HG03280 (cell line): ENCODE measurements around the gene SNX9.
"Not testable (repeated sequence)": the region's sequence is repeated elsewhere in the genome, so short reads cannot be mapped to it uniquely, and the experiment has no call there.

ENCODE experiments used
- ATAC-seq: cut with Tn5 transposase; IDR thresholded peaks from one replicate; pipeline ENCODE4 v1.9.1; 2021; ENCODE audit warnings: mild to moderate bottlenecking, moderate library complexity; ENCODE audit not compliant: unreplicated experiment

The SNX9 gene

DNA sequence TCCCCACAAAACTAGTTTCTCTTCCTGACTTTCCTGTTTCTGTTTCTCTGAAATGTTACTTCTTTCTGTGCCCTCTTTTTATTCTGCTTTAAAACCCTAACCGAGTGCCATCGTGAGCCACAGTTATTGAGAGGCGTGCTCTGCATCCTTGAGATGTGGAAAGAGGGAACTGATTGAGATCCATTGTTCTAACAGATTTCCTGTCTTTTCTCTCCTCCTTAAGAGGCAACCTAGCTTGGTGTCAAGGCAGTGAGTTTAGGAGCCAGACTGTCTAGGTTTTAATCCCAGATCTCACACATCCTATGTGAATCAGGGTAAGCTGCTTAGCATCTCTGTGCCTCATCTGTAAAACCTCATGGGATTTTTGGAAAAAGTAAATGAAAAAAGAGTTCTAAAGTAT is 57.5 kb downstream of the SNX9 start:
- no peak for ATAC-seq

DNA sequence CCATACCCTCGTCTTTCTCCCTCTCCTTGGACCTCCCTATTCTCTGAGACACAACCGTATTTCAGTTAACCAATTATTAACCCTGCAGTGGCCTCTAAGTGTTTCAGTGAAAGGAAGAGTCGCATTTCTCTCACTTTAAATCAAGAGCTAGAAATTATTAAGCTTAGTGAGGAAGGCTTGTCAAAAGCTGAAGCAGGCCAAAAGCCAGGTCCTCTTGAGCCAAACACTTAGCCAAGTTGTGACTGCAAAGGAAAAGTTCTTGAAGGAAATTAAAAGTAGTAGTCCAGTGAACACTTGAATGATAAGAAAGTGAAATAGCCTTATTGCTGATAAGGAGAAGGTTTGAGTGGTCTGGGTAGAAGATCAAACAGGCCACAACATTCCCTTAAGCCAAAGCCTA is 58.3 kb downstream of the SNX9 start:
- ATAC-seq, result no peak

DNA sequence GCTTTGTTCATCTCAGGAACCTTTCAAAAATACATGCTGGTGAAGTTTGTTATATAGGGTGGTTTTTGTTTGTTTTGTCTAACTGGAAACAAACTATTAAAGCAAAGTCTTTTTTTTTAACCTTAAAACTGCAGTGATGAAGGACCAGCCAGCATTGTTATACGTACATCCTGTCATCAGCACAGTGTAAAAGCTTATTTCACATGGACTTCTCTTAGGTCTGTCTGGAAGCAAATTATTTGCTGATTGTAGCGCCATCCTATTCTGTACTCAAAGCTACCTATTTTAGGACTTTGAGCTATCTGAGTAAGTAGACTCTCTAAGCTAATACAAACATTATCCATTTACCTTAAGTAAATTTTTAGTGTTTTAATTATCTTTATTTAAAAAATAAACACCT is 61.7 kb downstream of the SNX9 start:
- ATAC-seq, result no peak

DNA sequence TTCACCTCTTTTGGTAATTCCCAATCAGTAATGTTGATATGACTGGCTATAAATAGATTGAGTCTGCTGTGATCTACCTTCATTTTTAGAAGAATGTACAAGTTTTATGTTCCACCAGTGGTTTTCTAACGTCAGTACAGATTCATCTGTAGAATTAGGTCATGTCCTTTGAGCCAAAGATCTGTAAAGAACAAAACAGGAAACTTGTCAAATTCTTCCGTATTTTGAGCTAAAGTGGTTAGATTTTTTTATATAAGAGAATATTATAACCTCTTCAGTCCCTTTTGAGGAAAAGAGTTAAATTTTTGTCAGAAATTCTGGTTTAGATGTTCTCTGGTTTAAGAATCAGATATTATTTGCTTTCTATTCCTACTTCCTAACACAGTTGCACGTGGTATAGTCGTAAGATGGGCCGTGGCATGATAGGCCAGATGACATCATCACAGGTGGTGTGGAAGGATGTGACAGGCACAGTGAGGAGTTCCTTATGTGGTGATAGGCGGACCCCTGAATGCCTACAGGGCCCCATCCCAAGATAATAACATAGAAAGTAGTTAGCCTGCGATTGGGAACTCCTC is 62.3 kb downstream of the SNX9 start:
- no peak for ATAC-seq

DNA sequence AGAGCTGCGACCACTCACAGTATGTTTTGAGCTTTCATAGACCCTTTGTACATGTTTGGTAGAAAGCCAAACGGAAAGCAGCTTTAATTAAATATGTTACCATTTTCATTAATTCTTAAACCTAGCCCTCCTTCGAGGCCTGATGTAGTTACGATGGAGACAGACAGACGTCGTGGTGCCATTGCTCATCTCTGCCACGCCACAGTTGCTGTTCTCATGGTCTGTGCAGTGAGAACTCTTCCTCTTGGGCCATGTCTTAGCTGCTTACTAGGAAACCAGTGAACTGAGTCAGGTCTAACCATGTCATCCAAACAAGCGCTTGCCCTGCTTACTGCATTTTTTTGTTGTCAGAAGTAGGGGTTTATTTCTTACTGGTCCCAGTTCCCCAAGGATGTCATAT is 62.8 kb downstream of the SNX9 start:
- ATAC-seq, result no peak

DNA sequence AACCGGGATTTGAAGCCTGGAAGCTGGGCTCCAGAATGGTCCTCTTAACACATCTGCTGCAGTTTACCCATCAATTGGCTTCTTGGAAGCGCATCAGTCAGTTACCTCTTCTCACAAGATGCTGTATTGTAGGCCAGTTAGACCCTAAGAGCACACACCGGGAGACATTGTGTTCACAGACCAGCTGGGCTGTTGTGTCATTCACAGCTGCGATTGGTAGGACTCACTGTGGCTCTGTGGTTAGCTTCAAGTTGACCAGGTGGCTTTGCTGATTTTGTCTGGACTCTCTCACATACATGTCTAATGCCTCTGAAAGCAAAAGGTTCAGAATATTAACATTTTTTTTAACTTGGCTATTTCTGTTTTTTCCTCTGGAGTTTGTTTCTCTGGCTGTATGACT is 64.8 kb downstream of the SNX9 start:
- peak; percentile 61 for ATAC-seq

DNA sequence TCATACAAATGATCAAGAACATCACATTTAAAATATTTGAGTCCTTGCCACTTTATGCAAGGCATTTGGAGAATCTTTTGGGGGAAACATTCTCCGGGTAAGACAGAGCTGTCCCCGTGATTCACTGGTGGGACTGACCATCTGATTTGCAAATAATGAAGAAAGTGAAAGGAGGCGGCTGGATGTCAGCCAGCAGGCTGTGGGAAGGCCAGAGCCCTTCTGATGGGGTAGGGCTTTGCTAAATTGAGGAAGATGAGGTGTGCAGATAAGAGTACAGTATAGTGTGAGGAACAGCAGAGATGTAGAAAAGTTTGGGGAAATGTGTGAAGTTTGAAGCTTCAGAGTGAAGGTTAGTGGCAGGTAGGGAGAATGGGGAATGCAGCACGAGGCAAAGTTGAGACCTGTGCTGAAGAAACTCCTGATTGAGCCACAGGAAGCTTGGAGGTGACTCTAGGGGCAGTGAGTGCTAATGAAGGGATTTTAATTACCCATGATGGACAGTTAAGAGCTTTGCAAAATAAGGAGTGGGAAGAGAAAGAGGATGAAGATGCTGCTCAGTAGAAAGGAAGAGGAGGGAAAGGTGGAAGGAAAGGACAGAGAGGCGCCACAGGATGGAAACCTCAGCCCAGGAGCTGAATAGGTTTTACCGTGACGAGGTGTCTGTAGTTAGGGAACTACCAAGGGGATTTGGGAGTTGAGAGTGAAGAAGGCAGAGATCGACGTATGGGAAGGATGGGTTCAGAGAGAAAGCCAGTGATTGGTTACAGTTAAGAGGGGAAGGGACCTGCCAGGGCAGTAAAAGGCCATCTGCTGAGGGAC is 68.7 kb downstream of the SNX9 start:
- no peak for ATAC-seq

DNA sequence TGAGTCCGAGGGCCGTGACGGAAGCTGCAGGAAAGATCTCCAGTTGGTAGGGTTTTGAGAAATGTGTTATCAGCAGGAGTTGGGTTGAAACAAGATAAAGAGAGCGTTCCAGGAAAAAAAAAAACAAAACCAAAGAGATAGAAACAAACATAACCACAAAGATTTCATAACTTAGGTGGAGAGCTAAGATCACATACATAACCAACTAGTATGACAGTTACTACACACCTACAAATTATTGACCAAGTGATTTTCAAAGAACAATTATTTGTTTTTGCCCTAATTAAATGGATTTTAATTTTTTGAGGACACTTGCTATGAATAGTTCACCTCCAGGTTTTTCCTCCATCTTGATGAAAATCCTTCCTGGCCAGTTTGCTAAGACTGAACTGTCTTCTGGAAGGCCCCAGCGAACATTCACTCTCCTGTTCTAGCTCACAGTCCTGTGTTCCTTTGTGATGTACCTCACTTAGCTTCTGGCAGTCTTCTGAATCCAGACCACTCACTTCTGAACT is 69.4 kb downstream of the SNX9 start:
- ATAC-seq, result no peak

DNA sequence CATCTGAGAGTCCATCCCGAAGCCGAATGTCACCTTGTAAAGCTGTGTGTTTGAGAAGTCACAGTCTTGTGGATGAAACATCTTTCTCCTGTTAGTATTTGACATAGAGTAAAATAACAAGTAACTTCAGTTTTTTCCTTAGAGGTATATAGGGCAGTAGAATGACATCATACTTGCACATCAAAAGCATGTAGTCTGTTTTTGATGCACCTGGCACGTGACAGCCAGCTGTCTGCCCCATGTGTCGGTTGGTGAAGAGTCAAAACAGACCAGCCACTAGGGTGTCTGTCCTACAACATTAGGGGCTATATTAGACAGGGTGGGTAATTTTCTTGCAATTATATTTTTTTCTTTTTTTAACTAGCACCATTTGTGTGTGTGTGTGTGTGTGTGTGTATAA is 70.2 kb downstream of the SNX9 start:
- ATAC-seq, result no peak

DNA sequence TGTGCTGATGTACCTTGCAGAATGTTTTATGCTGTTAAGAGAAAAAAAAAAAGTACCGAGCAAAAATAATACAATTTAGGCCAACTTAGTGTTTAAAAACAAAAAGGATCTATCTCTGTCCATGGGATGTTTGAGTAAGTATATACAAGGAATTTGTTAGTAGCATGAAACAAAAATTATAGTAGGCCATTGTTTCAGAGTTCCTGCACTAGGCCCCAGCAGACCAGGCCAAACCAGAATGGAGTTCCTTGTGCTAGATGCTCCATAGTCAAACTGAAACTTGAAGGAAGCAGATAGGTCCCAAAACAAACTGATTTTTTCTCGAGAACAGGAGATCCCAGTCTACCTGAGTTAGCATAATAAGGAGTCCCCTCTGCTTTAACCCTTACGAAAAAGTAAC is 72.5 kb downstream of the SNX9 start:
- no peak for ATAC-seq

DNA sequence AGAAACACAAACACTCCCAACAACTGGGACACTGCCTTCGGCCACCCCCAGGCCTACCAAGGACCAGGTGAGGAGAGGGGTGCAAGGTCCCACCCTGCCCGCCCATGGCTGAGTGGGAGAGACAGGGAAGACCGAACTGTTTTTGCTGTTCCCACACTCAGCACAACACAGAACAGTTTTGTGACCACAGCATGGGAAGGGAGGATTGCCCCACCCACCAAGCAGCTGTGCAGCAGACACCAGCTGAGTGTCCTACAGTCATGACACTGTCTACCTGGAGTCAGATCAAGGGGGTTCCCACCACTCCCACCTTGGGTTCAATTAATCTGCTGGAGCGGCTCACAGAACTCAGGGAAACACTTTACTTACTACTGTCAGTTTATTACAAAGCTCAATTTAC is 73.9 kb downstream of the SNX9 start:
- no peak for ATAC-seq

DNA sequence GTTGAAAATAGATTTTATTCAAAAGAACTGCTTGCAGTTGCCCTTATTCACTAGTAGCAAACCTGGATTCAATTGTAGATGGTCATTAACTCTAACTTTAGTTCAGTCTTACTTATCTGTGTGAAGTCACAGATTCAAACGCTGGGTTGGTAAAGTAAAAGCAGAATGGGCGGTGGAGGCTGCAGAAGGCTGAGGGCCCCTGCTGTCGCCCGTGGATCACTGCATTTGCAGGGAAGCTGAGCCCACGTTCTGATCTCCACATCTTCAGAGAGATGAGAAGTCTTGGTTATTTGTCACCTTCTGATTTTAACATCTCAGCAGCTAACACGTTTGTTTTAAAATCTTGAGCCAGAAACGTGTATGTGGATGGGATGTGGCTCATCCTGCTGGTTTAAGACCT is 75.1 kb downstream of the SNX9 start:
- ATAC-seq, result no peak

DNA sequence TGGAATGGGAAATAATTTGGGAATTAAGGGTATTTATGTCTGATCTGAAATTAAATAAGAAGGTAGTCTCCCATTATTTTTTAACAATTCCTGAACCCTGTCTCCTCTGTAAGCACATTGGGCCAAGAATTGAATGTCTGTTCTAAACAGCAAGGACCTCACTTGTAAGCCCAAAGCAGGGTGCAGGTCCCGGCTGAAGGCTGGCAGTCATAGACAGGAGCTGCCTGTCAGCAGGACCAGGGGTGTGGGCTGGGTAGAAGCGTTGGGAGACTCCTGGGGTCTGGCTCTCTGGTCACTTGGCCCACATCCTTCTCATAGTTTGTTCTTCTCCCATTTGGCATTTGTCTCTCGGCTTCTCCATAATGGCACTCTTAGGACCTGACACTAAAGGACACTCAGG is 75.6 kb downstream of the SNX9 start:
- no peak for ATAC-seq

DNA sequence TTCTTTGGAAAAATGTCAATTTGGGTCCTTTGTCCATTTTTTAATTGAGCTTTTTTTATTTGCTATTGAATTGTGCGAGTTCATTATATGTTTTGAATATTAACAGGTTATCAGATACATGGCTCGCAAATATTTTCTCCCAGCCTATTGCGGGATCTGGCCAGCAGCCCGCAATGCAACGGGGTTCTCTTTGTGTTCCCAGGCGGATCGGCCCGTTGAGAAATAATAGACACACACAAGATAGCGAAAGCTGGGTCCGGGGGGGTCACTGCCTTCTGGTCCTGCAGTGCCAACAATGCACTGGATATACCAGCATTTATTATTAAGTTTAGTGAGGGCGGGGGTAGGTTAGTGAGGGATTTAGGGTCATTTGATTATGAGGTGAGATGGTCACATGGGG is 77.2 kb downstream of the SNX9 start:
- not testable (repeated sequence) for ATAC-seq

DNA sequence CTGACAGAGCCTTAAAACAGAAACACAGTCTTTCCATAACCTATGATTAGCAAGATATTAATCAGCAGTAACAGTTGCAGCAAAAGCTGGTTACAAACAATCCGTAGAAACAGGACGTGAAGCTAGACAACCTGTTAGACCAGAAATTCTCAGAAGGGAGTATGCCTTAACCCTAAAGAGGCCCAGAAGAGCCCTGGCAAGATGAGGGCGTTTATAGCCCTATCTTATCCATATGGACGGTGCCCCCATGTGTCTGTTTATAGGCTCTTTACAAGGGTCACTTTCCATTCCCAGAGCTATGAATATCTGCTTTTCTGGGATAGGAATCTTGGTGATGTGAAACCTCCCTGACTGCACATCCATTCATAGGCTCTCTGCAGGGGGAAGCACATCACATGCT is 77.7 kb downstream of the SNX9 start:
- ATAC-seq, result not testable (repeated sequence)

DNA sequence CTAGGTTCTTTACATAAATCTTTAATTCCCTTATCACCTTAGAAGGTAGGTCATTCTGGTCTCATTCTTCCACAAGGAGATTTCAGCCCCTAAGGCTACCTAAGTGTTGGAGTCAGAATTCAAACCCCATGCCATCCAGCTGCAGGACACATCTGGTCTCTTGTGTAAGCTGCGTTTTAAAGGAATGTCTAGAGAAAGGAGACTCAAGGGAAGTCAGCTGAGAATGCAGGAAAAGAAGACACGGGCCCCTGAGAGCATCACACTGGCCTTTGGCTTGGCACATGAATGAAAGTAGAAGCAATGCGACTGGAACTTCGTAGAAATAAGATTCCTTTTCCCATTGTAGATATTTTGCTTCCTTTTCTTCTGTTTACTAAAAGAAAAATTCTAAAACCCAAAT is 82.0 kb downstream of the SNX9 start:
- no peak for ATAC-seq

DNA sequence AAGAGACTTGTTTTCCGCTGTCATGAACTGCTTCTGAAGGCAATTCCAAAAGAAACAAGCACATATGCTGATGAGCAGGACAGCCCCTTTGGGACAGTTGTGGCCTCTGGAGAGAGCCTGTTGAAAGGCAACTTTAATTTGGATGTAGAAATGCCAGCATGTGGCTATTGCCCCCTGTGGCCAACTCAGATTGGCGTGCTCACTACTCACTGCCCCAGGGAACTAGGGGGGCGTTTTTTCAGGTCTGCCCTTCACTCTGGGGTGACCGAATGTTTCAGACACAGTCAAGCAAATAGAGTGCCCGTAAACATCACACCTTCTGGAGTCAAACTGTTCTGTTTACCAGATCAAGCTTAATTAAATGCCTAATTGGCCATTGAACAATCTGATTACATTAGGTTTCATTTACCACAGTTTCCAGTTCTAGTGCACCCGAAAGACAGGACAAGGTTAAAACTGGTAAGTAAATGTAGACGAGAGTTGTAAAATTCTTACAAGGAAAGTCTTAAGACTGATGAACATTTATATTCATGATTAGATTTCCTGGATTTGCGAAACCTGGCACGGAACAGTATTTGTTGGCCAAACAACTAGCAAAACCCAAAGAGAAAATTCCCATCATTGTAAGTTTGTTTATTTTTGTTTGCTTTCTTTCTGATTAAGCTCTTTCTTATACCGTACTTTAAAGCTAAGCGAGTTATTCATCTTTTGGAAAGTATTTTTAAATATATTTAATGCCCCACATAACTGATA is 82.7 kb downstream of the SNX9 start:
- ATAC-seq, result no peak

DNA sequence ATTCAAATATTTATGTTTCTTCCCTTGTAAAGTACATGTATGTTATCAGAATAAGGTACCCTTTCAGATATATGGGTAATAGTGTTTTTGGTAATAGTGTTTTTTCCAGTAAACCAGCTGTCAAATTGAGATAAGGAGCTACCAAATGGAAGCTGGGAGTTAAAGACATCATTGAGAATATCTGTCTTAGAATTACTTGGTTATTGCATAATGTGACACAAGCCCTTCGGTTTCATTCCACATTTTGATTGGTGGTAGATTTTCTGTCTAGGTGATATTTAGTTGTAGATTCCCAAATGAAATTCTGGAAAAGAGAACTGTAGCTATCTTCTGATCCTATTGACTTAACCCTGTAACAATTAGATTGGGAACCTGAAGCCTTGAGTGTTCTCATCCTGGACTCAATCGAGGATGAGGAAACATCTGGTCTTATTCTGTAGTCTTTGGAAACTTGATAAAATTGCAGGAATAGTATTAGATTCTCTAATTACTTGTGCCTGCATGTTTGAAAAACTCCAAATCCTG is 83.6 kb downstream of the SNX9 start:
- ATAC-seq, result no peak

DNA sequence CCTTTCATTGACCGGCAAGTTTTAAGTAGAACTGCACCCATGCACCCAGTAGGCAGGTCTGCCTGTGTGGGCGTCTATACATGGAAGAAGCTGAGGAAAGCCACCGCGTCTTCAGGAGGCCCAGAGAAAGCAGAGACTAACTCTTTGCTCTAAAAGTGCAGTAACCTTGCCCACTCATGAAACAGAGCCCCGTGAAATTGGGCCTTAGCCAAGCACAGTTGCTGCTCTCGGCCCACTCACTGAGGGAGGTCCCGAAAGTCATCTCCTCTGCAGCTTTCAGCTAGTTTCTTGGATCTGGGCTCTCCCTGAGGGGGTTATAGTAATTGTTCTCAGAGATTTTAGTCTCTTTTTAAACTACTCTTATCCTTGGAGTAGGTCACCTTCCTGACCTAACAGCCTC is 84.6 kb downstream of the SNX9 start:
- ATAC-seq, result no peak

DNA sequence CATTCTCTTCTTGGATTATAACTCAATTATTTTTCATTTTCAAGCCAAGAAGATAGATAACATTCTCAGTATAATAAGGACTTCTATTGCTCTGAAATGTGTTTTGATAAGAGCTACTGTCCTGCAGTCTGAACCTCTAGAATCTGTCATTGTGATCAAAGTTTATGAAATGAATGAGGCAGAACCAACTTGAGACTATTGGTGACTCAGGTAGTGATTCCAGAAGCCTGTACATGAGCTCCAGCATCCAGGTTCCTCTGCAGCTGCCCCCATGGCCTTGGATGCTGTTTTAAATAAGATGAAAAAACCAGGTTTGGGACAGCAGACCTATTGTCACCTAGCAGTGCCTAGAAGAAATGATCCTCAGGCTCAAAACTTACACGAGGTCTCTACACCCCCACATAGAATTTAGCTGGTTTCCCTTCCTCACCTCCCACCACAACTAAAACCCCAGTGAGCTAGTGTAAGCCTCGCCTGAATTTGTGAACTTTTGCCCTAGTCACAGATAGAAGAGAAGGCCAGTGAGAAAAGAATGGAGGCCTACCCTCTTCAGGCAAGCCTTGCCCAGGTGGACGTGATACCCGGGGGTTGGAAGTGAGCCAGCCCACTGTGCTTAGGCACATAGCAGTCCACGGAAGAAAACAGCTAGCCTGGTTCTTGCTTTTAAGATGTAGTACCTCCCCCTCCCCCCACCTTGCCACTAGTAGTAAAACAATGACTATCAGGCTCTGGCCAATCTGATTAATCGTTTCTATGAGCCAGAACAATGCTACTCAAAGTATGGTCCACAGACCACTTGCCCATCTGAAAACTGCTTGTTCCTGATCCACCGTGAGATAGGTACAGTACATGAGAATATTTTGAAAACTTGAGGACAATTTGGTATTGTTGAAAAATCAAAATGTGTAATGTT is 85.6 kb downstream of the SNX9 start:
- peak; percentile 62 for ATAC-seq

DNA sequence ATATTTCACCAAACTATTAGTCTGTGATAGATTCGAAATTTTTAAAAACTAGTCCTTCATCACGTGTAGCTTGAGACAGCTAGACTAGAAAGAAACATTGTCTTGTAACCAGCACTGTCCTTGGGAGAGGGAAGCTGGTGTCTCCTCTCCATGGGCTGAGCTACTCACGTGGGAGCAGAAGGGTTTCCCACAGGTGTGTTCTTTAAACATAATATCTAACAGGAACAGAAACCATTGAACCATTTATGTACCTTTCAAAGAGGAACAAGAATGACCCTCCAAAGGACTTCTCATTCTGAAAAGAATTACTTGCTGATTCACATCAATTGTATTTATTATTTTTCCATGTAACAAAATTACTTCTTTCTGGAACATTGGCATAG is 86.2 kb downstream of the SNX9 start:
- no peak for ATAC-seq
